Adipocyte (in vitro differentiated cells): ENCODE measurements around the gene MAN1C1.

Experiments used
- DNase-seq: peaks from one replicate; pipeline ENCODE4 v3.0.0-alpha.2; 2015; ENCODE audit warnings: low read depth
- H3K27me3 ChIP-seq: replicated peaks from 2 replicates; pipeline ENCODE4 v1.7.0; 2013; ENCODE audit warnings: mild to moderate bottlenecking, low read length, moderate library complexity; ENCODE audit not compliant: control insufficient read depth, insufficient read depth
- H3K36me3 ChIP-seq: 2 replicates; pipeline ENCODE4 v1.7.0; 2013; ENCODE audit warnings: low read length, mild to moderate bottlenecking, moderate library complexity; ENCODE audit not compliant: control insufficient read depth, insufficient read depth, severe bottlenecking
- H3K4me1 ChIP-seq: 2 replicates; pipeline ENCODE4 v1.7.0; 2013; ENCODE audit warnings: mild to moderate bottlenecking, low read length, moderate library complexity; ENCODE audit not compliant: control insufficient read depth, insufficient read depth
- H3K4me3 ChIP-seq: 2 replicates; pipeline ENCODE4 v1.7.0; 2013; ENCODE audit warnings: mild to moderate bottlenecking, low read length, moderate library complexity
- H3K9ac ChIP-seq: 2 replicates; pipeline ENCODE4 v1.7.0; 2013; ENCODE audit warnings: mild to moderate bottlenecking, low read length, moderate library complexity
- H3K9me3 ChIP-seq: 2 replicates; pipeline ENCODE4 v1.7.0; 2013; ENCODE audit warnings: mild to moderate bottlenecking, low read length, moderate library complexity; ENCODE audit not compliant: control insufficient read depth

Gene MAN1C1

DNA sequence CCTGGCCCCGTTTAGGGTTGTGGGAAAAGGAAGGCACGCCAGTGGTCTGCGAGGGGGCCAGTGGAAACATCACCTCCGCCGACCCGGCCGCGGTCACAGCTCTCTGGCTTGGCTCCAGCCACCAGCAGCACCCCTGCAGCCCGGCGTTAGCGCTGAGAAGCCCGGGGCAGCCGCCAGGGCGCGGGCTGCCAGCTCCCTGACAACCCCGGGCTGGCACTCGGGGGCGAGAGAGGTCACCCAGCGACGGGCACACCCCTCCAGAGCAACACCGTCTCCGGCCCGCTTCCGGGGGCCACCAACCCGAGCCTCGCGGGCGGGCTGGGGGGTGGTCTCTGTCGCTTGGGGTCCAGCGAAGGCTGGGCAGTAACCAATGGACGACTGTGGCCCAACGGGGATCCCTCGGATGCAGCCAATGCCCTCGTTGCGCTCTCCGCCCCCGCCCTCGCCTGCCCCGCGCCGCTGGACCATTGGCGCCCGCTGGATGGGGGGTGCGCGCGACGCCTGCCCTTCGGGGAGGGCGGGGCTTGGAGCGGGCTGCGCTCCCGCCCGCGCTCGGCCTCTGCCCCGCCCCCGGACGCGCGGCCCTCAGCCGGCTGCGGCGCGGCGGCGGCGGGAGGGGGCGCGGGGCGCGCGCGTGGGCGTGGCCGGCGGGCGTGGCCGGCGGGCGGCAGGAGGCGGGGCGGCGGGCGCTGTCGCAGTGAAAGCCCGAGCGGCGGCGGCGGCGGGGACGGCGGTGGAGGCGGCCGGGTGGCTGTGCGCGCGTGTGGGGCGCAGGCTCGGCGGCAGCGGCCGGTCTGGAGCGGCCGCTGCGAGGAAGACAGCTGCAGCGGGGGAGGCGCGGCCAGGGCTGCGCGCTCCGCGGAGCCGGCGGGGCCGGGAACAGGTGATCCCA is at the start of gene MAN1C1:
Gene MAN1C1 (plus strand): TSS at position 697 of the 892 bp plus-strand sequence. CDS start 1,007 bp downstream, outside the sequence.
- Histone ChIP-seq H3K4me3 (peak within 1 kb of the TSS; percentile 82), H3K4me1 (peaks cover 26% of the 10 kb centered on the region), H3K27me3 (peaks cover 12% of the 10 kb centered on the region), H3K36me3 (no peaks in the 10 kb centered on the region), H3K9ac (peak within 1 kb of the TSS; percentile 83), H3K9me3 (no peaks in the 10 kb centered on the region)
- peak; percentile 95 for DNase-seq

GRCh38 chr1:25567710-25568089 is 48.9 kb upstream of the MAN1C1 start:
- H3K9ac ChIP-seq = peak overlapping the region; percentile 32
- no peaks in the 10 kb centered on the region for H3K9me3 ChIP-seq
- no peak overlapping the region for H3K4me3 ChIP-seq
- H3K36me3 ChIP-seq = peaks cover 18% of the 10 kb centered on the region
- no peaks in the 10 kb centered on the region for H3K27me3 ChIP-seq
- no peak for DNase-seq
- H3K4me1 ChIP-seq = peaks cover 30% of the 10 kb centered on the region

DNA sequence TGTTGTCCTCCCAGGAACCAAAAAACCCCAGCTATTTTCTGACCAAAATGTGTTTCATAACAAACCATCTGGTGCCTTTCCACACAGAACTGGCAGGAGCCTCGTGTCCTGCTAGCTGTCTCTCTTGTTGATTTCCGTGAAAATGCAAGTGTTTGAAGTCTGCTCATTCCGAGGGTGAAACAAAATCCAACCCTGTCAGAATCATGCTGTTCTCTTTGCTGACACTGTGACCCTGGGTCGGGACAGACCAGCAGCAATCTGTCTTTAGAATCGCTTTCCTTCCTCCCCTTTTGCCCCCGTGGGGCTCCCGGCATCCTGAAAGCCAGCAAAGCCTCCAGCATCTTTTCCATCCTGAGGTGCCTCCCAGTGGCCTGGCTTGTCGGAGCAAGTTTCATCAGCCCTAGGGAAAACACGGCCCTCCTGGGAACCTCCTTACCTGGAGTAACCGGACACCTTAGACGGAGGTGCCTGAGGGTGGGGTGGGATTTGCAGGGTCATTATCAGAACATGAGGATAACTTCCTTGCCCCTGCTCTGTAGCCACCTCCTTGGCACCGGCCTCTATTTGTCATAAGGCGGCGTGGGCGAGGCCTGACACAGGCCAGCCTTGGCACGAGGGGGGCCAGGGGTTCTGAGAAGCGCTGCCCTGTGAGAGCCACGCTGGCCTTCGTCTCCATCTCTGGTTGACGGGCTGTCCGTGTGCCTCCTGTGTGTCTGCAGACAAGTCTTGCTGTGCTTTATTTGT is 48.3 kb upstream of the MAN1C1 start:
- Histone ChIP-seq H3K36me3 (peaks cover 14% of the 10 kb centered on the region), H3K9ac (peak overlapping the region; percentile 32), H3K9me3 (no peaks in the 10 kb centered on the region), H3K27me3 (no peaks in the 10 kb centered on the region), H3K4me1 (peaks cover 30% of the 10 kb centered on the region), H3K4me3 (no peak overlapping the region)
- peak; percentile 52 for DNase-seq

DNA sequence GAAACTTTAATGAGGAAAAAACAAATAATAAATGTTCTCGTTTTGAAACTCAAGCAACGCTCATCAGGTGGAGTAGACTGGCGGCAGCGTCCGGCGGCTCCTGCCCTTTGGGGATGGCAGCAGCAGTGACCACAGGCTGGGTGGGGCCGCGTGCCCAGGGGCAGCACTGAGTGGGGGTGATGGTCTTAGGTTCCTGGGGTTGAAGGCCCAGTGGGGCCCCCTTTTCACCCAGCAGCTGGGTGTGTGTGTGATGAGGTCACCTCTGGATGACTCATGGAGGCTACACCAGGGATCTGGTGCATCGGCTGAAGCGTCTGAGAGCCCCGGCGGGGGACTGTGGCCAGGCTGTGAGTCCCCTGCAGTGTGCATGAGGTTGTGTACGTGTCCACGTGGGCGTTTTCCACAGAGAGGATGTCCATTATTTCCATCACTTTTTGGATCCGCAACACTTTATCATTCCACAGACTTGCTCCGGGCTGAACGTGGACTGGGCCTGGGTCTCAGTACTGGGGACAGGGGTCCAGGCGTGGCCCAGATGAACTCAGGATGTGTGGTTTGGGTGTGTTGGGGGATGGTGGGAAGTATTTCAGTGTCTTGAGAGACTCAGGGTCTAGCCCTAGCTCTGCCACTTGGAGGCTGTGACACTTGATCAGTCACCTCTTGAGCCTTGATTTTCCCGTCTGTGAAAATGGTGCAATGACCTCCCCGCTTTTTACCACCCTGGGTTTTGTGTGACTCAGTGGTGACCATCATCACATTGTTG is 47.6 kb upstream of the MAN1C1 start:
- Histone ChIP-seq H3K9ac (peak overlapping the region; percentile 32), H3K36me3 (peaks cover 9% of the 10 kb centered on the region), H3K4me3 (no peak overlapping the region), H3K27me3 (no peaks in the 10 kb centered on the region), H3K9me3 (no peaks in the 10 kb centered on the region), H3K4me1 (peaks cover 30% of the 10 kb centered on the region)
- DNase-seq = peak; percentile 66

DNA sequence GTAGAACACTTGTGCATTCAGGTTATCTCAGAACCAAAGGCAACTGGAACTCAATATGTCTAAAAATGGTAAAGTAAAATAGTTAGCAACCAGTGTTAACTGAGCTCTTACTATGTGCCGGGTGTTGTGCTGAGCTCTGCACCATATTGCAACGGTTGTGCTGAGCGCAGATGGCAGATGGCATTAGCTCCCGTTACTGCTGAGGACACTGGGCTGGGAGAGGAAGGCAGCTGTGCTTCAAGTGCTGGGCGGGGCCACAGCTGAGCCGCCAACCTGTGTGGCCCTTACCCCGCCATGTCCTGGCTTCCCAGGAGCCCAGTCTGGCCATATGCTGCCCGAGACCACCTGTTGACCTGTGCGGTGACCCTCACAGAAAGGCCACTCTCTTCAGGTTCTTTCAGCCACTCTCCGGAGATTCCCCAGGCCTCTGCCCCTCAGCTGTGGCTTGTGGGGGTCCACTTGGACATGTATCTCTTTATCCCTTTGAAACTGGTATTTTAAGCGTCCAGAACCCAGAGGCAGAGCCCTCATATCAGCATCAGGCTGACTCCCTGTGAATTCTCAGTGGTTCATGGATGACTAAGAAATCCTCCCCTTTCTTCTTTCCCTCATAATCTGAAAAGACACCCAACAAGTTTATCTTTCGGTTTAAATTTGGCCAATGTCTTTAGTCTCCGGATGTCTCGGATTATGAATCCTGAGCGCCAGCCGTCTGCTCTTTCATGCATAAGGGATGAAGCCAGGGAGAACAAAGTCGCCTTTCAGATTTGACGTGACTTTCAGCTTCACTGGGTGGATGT is 46.8 kb upstream of the MAN1C1 start:
- Histone ChIP-seq H3K27me3 (peaks cover under 1% of the 10 kb centered on the region), H3K4me1 (peaks cover 30% of the 10 kb centered on the region), H3K9ac (no peak overlapping the region), H3K9me3 (no peaks in the 10 kb centered on the region), H3K4me3 (no peak overlapping the region), H3K36me3 (peaks cover 4% of the 10 kb centered on the region)
- no peak for DNase-seq

DNA sequence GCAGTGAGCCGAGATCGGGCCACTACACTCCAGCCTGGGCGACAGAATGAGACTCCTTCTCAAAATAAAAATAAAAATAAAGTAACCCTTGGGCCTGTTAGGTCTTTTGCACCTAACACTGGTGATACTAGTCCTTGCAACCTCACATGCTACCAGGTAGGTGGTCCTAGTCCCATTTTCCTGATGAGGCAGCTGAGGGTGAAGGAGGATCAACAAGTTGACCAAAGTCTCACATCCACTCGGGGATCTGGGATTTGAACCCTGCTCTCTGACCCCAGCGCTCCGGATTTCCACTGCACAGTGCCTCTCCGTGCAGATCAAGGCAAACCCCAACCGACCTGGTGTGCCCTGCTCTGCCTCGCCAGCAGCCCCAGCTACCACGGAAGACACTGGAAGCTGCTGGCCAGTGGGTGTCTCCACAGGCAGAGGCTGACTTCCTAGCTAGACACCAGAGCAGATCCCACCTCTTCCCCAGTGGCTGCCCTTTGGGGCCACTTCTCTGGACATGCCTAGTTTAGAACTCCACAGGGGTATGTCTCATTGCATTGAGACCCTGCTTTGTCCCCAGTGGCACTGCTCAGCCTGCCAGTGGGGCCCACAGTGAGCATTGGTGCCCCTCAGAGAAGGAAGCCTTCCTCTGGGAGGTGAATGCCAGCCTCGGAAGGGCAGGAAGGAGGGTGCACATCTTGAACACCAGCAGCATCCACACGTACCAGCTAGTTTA is 45.6 kb upstream of the MAN1C1 start:
- Histone ChIP-seq H3K36me3 (no peaks in the 10 kb centered on the region), H3K4me1 (peaks cover 30% of the 10 kb centered on the region), H3K27me3 (peaks cover 3% of the 10 kb centered on the region), H3K9ac (no peak overlapping the region), H3K9me3 (no peaks in the 10 kb centered on the region), H3K4me3 (no peak overlapping the region)
- DNase-seq = no peak

GRCh38 chr1:25571522-25571970 is 45.0 kb upstream of the MAN1C1 start:
- Histone ChIP-seq H3K4me3 (no peak overlapping the region), H3K9ac (no peak overlapping the region), H3K4me1 (peaks cover 30% of the 10 kb centered on the region), H3K9me3 (no peaks in the 10 kb centered on the region), H3K27me3 (peaks cover 3% of the 10 kb centered on the region), H3K36me3 (no peaks in the 10 kb centered on the region)
- no peak for DNase-seq

DNA sequence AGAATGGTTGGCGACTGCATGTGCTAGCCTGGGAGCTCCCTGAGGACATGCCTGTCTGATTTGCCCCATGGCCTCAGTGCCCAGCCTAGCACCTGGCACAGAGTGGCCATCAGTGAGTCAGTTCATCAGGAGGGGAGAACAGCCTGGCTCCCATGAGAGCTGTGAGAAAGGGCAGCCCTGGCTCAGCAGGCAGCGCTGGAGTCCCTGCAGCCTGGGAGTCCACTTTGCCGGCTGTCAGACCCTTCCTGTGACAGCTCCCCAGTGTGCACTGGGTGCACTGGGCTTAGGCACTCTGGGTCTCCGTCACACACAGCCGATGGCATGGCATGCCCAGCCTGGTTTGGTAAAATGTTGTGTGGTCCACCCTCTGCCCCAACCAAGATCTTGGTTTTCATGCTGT is 44.5 kb upstream of the MAN1C1 start:
- Histone ChIP-seq H3K9ac (no peak overlapping the region), H3K4me1 (peaks cover 24% of the 10 kb centered on the region), H3K36me3 (no peaks in the 10 kb centered on the region), H3K9me3 (no peaks in the 10 kb centered on the region), H3K4me3 (no peak overlapping the region), H3K27me3 (peaks cover 3% of the 10 kb centered on the region)
- DNase-seq = no peak

- H3K27me3 ChIP-seq = peaks cover 7% of the 10 kb centered on the region
- H3K4me1 ChIP-seq = peaks cover 16% of the 10 kb centered on the region
- H3K9ac ChIP-seq = no peak overlapping the region
- DNase-seq = peak; percentile 72
- H3K4me3 ChIP-seq = no peak overlapping the region
- H3K36me3 ChIP-seq = no peaks in the 10 kb centered on the region
- no peaks in the 10 kb centered on the region for H3K9me3 ChIP-seq
Measured at GRCh38 chr1:25572708-25573590, 43.6 kb upstream of the MAN1C1 start.
